ENCODE results near the gene RTKN2.

DNA sequence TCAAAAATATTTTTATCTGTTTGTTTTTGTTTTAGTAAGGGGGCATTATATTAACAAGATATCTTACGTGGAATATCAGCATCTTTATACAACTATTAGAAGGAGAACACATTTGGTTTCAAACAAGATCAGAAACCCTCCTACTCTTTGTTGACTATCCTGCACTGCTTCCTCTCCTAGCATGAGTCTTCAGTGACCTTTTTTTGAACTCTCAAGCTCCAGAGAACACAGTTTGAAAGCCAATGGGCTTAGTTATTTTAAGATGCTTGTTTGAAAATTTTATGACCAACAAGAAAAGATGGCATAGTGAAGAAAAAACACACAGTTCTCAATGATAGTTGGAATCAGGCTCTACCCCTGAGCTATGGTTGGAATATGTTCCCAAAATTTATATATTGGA is 37.2 kb upstream of the RTKN2 start:
- TF ChIP-seq, protein P1, sequence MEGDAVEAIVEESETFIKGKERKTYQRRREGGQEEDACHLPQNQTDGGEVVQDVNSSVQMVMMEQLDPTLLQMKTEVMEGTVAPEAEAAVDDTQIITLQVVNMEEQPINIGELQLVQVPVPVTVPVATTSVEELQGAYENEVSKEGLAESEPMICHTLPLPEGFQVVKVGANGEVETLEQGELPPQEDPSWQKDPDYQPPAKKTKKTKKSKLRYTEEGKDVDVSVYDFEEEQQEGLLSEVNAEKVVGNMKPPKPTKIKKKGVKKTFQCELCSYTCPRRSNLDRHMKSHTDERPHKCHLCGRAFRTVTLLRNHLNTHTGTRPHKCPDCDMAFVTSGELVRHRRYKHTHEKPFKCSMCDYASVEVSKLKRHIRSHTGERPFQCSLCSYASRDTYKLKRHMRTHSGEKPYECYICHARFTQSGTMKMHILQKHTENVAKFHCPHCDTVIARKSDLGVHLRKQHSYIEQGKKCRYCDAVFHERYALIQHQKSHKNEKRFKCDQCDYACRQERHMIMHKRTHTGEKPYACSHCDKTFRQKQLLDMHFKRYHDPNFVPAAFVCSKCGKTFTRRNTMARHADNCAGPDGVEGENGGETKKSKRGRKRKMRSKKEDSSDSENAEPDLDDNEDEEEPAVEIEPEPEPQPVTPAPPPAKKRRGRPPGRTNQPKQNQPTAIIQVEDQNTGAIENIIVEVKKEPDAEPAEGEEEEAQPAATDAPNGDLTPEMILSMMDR (IDR thresholded peaks at IDR 0.05; ENCODE audit: low read depth, low read length), result no peak
- TF ChIP-seq EZH2phosphoT487 (IDR thresholded peaks at IDR 0.05; ENCODE audit: low read depth), result no peak
